GM19324 (cell line): ENCODE measurements around the gene CAPN14.

Experiments used
- ATAC-seq: cut with Tn5 transposase; IDR thresholded peaks from one replicate; pipeline ENCODE4 v1.9.1; 2021; ENCODE audit warnings: mild to moderate bottlenecking, moderate library complexity; ENCODE audit not compliant: unreplicated experiment, low FRiP score

Gene CAPN14

DNA sequence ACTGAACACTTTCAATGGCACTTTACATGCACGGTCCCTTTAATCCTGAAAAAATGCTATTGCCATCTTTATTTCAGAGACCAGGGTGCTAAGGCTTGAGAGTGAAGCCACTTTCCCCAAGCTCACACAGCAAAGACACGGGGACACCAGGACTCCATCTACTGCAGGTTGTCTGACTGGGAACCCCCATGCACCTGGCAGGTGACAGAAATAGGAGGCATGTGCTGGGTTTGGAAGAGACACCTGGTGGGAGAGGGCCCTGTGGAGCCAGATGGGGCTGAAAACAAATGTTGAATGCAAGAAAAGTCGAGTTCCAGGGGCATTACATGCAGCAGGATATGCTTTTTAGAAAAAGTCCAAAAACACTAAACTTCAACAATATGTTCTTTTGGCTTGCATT lies 11.4 kb upstream of the CAPN14 start:
- ATAC-seq = no peak

DNA sequence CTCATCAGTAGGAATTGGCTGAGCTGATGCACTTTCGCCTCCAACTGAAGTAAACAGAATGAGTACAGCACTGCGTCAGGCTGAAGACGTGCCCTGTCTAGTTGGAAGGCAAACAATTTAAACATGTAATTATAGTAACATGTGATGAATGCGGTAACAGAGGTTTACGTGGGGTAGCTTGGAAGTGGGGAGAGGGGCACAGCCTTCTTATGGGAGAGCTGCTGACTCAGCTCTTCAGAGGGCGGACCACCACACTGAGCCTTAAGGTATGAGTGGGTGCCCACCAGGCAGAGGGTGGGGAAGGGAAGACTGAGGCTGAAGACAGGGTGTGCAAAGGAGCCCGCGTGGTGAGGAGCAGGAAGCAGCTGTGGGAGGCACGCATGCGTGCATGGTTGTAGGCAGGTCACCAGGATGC lies 10.4 kb upstream of the CAPN14 start:
- ATAC-seq = no peak

DNA sequence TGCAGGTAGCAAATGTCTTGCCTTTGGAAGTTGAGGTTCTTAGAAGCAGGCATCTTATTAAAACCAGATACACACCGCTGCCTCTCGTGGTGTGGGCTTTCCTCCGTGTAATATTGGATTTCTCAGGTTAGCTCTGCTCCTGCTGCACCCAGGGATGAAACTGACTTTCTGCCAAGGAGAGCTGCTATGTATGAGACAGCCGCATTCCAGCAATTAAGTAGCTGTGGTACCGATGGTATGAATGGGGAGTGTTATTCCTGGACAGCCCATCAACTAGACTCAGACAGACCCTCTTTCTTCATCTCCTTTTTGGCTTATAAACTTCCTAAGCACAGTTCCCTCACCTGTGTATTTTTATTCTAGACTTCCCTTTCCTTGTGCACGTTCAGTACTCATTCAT lies 9.8 kb upstream of the CAPN14 start:
- ATAC-seq = no peak

DNA sequence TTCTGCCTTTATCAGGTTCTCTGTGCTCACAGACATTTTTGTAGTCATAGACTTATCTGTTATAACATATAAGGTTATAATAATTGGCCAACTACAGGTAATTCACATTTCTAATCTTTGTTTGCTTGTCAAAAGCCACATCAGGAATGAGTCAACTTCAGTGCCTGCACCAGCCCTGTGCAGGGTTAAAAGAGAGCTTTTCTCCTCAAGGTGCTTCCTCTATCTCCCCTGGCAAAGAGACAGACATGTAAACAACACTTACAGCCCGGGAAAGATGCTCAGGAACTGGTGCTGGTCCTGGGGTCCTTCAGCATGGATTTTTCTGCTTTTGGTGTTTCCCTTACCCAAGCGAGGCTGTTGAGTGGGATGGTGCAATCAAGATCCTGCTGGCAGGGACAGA lies 9.0 kb upstream of the CAPN14 start:
- no peak for ATAC-seq

DNA sequence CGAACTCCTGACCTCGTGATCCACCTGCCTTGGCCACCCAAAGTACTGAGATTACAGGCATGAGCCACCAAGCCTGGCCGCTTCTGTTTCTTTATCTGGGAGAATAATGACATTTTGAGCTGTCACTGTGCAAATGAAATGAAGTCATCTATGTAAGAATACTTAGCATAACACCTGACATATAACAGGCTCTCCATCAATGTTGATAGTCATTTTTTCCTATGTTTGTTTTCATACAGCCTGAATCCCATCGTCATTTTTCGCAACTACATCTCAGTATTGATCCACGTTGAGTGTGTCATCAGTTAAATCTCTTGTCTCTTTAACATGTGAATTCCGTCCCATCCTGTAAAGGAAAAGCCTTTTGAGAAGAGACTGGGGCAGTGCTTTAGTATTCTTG lies 6.4 kb upstream of the CAPN14 start:
- no peak for ATAC-seq

DNA sequence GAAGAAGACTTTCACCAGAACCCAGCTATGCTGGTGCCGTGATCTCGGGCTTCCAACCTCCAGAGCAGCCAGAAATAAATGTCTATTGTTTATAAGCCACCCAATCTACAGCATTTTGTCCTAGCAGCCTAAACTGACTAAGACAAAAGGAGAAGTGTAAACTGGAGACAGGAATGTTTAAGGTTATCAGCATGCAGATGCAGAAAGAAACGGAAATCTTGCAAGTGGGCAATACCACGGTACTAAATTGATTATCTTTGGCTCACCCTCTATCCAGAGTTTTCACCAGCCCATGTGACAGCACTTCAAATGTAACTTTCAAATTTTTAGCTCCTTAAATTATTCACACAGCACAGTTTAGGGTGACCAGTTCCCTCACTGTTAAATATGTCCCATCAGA lies 5.7 kb upstream of the CAPN14 start:
- no peak for ATAC-seq

DNA sequence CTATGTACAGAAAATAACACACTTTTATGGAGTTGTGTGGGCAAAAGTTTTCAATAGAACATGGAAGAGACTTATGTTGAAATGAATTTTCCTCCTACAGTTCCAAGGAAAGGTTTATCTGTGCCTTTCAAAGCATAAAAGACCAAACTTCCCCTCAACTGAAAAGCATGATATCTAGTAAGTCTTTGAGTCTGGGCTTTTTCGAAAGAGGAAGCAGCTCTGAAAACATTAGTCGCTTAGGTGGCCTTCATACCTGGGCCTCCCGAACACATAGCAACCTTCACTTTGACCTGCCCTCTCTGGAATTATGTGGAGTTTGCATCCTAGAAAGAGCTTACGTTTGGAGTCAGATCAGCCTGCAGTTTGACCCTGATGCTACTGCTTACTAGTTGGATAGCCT lies 4.8 kb upstream of the CAPN14 start:
- ATAC-seq = no peak

DNA sequence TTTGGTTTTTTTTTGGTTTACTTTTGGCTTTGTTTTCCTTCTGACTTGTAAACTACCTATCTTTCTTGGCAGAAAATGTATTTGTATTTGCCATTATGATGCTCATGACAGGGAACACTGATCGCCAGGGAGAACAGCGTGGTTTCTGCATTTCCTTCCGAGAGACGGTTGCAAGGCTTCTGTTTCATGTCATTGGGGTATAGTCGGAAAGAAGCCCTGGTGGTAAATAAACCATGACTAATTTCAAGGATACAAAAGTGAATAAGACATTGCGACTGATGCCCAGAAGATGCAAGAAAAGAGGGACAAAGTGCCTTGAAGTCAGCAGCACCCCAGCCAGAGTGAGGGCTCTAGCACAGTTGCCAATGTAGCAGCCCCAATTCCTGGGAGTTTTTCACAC lies 4.2 kb upstream of the CAPN14 start:
- no peak for ATAC-seq

DNA sequence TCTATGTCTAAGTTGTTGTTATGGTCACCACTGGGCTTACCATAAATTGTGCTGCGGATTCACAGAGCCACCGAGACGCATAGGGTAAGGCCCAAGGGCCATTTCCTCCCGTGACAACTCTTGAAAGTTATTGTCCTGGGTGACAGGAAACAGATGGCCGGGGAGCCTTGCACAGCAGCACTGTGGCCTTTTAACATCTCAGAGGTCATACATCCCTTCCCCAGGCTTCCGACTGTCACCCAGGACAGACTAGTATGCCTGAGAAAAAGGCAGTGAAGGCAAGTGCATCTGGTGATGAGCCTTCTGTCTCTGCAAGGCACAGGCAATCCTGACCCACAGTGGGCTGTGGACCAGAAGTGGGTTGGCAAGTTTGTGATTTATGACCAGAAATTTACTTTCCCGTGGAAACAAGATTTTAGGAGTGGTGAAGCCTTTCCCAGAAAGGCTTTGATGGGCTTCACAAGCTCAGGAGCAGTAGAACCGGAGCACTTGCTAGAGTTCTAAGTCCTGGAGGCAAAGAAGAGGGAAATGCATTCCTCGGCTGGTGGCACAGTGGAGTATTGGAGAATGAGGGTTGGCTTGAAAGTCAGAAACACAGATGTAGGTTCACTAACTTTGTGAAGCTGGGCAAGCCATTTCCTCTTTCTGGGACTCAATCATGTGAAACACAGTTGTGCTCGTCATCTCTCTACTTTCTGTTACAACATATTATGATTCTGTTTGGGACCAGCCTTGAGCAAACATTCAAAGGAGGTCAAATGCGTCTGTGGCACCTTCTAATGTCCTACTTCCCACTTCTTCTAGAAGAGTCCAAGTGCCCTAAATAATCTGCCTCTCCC lies 2.0 kb upstream of the CAPN14 start:
- ATAC-seq = peak; percentile 68

DNA sequence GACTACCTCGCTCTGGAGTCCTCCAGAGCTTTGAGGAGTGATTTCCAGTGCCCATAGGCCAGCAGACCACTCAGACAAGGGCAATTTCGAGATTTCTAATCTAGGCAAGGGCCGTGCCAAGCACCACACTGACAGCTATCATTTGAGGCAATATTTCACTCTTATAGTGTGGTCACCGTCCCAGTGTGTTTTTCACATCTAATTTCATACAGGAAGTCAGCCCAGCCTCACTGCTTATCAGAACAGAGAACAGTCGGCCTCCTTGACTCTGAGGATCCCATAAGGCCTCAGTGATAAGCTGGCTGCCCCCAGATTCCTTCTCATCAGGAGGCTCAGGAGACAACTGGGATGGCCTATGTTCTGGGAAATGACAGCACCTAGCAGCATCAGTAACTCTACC lies 581 bp downstream of the CAPN14 start:
- ATAC-seq = peak; percentile 36

DNA sequence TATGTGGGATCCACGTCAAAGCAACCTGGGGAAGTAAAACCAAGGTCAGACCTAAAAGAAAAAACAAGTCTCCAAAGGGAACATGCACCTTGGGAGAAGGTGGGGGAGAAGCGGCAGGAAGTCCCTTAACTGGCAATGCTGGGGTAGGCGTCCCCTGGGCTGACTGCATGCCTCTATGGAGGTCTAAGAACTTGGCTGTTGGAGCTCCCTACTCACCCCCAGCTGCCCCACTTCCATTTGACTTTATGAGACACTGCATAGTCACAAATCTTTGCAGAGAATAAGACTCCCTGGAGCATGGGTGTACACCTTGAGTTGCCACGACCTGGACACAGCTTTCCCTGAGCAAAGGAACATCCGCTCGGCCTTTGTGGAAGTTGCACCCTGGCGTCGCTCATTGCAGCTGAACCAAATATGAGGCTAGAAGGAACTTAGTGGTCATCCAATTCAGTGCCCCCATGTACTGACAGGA lies 2.8 kb downstream of the CAPN14 start:
- ATAC-seq = no peak

DNA sequence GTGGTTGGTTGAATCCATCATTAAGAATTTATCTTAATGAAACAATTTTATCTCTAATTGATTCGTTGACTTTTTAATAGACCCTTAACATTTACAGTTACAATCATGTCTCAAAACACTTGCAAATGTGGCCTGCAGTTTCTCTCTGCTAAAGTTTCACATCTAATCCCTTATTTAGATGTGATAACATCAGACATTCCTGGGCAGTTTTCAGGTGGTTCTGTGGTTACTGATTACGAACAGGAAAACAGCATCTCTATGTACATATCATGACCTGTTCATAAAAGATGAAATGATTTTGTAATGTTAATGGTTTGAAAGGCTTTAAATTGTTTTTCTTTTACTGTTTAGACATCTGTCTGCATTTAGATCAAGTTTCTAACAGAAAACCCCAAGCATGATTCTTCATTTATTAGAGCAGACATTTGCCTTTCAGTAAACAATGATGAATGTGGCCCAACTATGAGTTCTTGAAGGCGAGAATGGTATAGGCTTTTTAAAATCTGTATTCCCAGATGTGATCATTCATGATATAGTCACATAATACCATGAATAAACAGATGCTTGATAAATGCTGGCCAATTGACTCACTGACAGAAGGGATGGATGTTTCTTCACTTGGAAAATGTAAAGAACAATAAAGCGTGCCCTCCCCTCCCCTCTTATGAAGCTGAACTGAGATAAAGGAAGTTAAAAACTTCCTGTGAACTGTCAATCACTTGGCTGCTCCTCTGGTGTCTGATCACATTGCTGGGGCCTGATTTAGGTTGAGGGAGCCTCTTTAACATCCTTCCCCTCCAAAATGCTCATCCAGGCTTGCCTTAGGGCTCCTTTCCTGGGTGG lies 3.5 kb downstream of the CAPN14 start:
- no peak for ATAC-seq

DNA sequence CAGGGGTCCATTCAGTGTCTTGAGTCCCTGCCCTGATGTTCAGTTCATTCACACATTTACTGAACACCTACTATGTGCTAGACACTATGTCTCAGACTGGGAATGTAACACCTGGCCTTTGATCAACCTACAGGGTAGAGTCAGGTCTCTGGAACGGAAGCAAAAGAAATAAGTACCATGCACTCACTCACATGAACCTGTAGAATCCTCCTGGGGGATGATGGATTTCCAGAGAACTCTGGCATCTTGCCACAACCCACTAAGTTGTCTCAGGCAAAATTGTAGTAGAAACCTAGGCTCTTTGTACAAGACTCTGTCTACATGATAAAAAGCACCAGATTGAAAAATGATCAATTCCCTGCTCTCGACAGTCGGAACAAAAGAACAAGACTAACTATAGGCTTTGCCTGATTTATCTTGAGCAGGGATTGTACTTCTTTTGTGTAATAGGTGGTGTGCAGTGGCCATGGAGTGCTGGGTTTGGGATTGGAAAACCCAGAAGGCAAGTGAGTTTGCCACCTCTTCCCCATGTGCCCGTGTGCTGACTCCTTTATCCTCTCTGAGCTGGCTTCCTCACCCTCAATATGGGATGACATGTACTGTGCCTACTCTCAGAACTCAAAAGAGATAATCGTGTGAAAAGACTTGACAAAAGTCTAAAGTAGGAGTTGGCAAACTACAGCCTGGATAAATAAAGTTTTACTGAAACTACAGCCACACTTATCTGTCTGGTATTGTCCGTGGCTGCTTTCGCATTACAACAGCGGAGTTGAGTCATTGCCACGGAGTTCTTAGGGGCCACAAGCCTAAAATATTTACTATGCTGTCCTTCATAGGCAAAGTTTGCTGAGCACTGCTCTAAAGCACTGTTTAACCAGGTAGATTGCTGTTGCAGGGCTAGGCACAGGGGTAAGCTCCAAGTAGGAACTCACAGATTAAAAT lies 4.4 kb downstream of the CAPN14 start:
- no peak for ATAC-seq

DNA sequence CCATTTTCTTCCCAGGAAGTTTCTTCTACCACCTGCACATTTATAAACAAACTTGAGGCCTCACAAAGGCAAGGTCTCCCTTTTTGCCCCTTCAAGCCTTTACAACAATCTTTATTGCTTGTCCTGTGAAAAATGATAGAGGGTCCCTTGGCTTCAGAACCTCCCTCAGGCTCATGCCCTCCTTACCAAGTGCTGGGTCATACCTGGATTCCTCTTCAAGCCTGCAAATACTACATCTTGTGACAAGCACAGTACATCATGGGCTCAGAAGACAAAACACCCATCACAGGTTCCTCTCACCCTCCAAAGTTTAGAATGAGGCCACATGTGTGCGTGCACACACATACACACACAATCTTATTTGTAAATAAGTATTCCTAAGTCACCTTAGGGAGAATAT lies 9.1 kb downstream of the CAPN14 start:
- ATAC-seq = no peak

DNA sequence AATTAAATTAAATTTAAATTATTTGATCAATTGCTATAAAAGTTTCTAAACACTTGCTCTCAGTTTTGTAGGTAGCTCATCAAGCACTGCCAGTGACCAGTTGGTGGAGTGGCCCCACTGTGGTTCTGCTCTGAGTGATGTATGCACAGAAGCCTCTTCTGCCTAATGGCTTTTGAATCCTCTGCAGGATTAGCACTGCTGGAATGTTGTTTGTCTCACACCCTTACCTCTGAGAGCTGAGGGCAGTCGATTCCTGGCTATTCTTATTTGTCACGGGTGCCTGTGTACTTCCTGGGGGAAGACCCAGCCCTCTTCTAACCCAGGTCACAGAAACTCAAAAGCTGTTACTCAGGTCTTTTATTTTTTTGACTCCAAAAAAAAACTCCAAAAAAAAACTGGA lies 9.5 kb downstream of the CAPN14 start:
- ATAC-seq = no peak

DNA sequence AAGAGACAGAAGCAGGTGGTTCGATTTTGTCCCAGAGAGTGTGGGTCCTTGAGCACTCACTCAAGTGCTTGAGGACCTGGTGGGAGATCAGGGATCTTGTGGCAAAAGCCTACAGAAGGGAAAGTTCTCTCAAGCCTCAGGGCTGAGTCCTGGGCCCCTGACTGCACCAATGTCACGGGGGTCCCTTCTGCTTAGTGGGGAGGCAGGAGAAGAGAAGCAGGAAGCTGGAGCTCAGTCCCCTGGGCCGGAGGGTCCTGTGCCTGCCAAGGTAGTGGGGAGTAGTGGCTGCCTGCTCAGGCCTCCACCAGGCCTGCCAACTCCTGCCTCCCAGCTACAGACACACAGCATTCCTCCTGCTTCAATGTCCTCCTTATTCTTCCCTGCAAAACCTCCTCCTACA lies 11.7 kb downstream of the CAPN14 start:
- ATAC-seq = no peak

DNA sequence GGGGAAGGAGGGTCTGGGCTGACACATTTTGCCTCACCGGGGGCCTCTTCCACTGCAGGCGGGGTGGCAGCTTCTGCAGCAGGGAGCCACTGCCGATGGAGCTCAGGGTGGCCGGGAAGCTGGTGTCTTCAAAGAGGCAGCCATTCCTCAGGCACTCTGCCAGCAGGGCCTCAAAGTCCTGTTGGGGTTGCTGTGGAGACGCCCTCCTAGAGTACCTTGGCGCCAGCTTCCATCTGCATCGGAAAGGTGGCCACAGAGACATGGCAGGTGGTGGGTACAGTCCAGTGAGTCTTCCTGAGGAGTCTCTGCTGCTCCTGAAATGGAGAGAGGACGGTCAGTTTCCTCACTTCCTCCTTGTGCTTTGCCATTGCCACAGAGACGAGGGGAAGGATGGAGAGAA lies 12.1 kb downstream of the CAPN14 start:
- no peak for ATAC-seq

DNA sequence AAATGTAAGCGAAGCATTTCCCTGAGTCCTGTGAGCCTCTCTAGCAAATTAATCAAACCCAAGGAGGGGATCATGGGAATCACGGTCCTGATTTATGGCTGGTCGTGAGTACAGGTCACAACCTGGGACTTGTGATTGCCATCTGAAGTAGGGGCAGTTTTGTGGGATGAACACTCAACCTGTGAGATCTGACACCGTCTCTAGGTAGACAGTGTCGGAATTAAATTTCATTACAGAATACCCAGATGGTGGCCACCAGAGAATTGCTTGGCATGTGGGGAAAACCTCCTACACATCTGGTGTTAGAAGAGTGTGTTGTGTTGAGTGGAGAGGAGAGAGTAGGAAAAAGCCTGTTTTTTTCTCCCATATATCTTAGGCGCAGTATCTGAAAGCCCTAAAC lies 12.5 kb downstream of the CAPN14 start:
- no peak for ATAC-seq

DNA sequence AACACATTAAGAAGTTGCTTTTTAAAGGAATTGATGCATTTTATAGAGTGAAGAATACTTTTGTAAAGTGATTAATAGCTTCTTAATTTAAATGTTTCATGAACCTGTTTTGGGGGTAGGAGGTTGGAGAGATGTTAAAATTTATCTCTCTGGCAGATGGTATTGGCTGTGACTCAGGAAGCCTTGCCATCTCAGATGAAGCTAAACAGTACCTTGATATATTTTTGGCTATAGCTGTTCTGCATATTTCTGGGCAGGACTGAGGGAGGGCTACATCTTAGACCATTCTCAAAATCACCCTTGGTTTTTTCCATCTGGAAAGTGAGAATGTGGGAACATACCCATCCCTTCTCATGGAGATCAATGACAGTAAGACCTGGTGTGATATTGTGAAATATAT lies 13.4 kb downstream of the CAPN14 start:
- no peak for ATAC-seq

DNA sequence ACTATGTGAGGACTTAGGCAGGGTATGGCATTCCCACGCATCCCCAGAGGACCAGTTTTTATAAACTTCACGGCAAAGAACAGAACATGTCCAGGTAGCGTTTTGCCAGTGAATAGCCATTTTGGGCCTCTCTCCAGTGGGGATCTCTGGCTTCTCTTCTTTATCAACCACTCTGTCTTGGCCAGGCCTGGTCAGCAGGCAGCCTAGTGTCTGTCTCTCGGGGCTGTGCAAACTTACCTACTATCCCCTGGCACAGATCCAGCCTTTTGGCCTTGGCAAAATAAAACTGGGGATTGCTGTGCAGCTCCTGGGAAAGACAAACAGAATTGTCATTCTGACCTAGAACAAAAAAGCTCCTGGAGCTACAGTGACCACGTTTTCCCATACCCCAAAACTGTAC lies 14.5 kb downstream of the CAPN14 start:
- ATAC-seq = no peak

DNA sequence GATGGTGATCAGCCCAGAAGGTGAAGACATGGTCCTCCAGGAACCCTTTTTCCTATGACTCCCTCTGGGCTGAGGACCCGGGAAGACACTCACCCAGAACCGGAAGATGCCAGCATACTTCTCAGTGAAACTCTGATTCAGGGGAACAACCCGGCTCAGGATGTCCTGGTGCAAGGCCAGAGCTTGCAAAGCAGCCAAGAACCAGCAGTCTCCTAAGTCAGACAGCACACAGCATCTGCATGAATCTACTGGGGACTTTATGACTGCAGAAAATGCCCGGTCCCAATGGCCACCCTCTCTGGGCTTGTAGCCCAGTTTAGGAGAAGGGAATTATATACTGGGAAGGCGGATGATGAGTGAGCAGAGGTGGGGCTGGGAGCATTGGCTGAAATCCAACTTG lies 15.3 kb downstream of the CAPN14 start:
- ATAC-seq = no peak
